Mucosa of descending colon (tissue), 3 donors: ENCODE data around the gene RETREG2. TPM values are rescaled to one million over a fixed set of nuclear protein-coding genes. Genes with fewer than 3 reads are reported as not detected.
A peak's percentile ranks its signal among the peaks of the same experiment; 100 is the strongest.

Experiments used
- ATAC-seq: fragments of 200-7000 bp; cut with Tn5 transposase; one replicate; pipeline ENCODE4 v1.9.1; 2020; ENCODE audit warnings: mild to moderate bottlenecking, moderate library complexity
- DNase-seq, 3 donors: peaks; one replicate each; pipeline ENCODE4 v3.0.0-alpha.2; 2020
- H3K36me3 ChIP-seq: fragments of 200-600 bp; one replicate; pipeline ENCODE4 v1.8.0; 2021; ENCODE audit warnings: low read depth, mild to moderate bottlenecking
- H3K4me1 ChIP-seq: fragments of 200-600 bp; one replicate; pipeline ENCODE4 v1.8.0; 2021; ENCODE audit warnings: low read depth, mild to moderate bottlenecking
- H3K4me3 ChIP-seq: fragments of 200-600 bp; one replicate; pipeline ENCODE4 v1.8.0; 2021; ENCODE audit warnings: mild to moderate bottlenecking
- H3K9me3 ChIP-seq: fragments of 200-600 bp; one replicate; pipeline ENCODE4 v1.8.0; 2021; ENCODE audit warnings: mild to moderate bottlenecking
- intact Hi-C, 2 donors: fragments of 100-400 bp; cut with DNase I in 1 of 2; cut with micrococcal nuclease in 1 of 2; formaldehyde crosslinking; loops; one replicate each; pipeline versions ENCODE4 v1.11.0 to v1.11.1; 2022; cut with DNase I, micrococcal nuclease
- total RNA-seq, 3 donors: library from RNA; stranded (reverse); fragmentation: NEBNext Ultra II Directional in 2 of 3; extraction: Animal tissue kit (Norgen Biotek cat#: 25700) in 2 of 3; gene quantifications; one replicate each; pipeline versions ENCODE4 v1.2.1 to v1.2.4, GENCODE V29; 2021 to 2023
- TF ChIP-seq, protein P1 (sequence below): fragments of 200-600 bp; IDR thresholded peaks from one replicate; pipeline ENCODE4 v1.8.0; 2022; ENCODE audit warnings: antibody characterized with exemption, mild to moderate bottlenecking
- donor health status: DM: no; HTN: no; CAD: no; lungs with moderate emphysema.
- donor health status: DM: no; HTN: no; CAD: no.
- donor health status: DM: no; HTN: yes; CAD: no.

The RETREG2 gene
- total RNA-seq, 3 donors from 2014 or later = 110 to 159 (median 110) TPM

DNA sequence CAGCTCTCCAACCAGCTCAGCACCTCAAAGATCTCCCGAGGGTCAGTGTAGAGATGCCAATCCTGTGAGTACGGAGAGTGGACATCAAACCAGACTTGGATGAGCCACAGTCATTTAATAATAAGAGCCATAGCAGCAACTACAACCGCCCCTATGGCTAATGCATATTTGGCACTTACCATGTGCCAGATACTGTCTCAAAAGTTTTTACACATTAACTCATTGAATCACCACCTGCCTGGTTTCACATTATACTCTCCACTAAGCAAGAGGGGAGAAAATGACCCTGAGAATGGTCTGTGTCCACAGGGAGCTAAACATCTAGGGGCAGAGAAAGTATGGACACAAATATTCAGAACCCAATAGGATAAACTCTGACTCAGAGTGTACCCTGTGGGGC, 3.9 kb upstream of the RETREG2 start:
- DNase-seq (no peak), ATAC-seq (no peak)
- Histone ChIP-seq H3K36me3 (no peaks in the 10 kb centered on the region), H3K4me3 (no peak overlapping the region), H3K4me1 (peaks cover 28% of the 10 kb centered on the region), H3K9me3 (no peaks in the 10 kb centered on the region)
- intact Hi-C loops = no loop called here
- TF ChIP-seq, protein P1, sequence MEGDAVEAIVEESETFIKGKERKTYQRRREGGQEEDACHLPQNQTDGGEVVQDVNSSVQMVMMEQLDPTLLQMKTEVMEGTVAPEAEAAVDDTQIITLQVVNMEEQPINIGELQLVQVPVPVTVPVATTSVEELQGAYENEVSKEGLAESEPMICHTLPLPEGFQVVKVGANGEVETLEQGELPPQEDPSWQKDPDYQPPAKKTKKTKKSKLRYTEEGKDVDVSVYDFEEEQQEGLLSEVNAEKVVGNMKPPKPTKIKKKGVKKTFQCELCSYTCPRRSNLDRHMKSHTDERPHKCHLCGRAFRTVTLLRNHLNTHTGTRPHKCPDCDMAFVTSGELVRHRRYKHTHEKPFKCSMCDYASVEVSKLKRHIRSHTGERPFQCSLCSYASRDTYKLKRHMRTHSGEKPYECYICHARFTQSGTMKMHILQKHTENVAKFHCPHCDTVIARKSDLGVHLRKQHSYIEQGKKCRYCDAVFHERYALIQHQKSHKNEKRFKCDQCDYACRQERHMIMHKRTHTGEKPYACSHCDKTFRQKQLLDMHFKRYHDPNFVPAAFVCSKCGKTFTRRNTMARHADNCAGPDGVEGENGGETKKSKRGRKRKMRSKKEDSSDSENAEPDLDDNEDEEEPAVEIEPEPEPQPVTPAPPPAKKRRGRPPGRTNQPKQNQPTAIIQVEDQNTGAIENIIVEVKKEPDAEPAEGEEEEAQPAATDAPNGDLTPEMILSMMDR = no peak

DNA sequence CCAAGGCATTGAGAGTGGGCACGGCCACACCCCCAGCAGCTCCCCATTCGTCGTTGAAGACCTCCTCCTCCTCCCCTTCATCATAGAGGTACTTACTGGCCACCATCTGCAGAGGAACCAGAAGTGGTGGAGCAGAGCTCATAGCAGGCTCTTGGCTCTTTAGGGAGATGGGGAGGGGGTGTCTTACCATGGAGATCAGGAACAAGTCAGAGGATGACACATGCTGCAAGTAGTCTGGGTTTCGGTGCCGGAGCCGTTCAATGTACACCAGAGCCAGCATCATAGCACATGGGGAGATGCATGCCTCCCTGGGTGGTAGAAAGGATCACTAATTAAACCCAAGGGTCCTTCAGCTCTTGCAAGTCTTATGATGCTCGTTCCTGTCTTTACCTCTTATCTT, 3.3 kb upstream of the RETREG2 start:
- Histone ChIP-seq H3K36me3 (no peaks in the 10 kb centered on the region), H3K4me3 (no peak overlapping the region), H3K4me1 (peaks cover 34% of the 10 kb centered on the region), H3K9me3 (no peaks in the 10 kb centered on the region)
- intact Hi-C loops = no loop called here
- no peak for DNase-seq
- ATAC-seq = no peak
- TF ChIP-seq, protein P1 = no peak

DNA sequence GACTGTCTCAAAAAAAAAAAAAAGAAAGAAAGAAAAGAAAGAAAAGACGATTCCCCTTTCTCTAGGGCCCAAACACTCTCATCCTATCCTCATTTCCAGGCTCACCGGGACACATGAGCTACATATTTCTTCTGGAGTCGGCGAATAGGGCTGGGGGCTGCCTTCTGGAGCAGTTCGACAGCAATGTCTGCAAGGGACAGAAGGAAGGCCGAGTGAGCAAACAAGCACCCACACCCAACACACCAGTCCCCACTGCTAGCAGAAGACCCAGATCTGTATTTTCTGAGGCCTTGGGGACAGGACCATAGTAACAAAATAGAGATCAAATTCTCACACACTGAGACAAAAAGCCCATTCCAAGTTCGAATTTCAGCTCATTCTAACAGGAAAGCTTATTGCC, 2.6 kb upstream of the RETREG2 start:
- intact Hi-C loops = no loop called here

DNA sequence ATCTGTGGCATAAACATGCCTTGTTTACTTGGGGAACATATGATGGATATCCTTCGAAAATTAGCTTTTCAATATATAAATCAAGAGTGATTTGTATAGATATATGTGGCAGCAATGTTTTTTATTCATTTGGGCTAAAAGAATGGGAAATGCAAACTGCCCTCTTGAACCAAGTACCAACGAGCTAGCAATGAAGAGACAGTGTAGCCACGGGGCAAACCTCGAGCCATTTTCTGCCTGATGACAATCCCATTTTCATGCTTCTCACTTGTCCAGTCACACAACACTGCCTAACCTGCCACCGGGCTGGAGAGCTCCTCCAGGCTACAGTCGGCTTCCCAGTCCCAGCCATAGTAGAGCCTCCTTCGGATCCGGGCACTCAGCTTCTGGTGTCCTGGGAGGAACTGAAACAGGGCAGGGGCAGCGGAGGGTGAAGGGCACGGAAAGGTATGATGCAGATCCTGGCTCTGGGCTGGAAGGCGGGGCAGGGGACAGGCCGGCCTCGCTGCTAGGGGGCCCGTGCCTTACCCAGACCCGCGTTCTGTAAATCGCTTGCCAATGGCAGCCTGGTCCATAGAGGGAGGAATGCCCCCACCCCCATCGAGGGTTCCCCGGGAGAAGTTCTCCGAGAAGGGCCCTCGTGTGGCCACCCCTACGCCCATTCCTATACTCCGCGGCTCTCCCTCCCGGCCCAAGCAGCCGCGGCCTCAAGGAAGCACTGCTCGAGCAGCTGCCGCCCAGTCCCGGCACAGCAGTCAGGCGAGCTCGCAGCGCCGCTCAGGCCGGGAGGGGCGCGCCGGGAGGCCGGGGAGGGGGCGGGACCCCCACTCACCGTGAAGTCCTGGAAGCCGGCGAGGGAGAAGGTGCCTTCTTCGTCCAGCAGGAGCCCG, 1.9 kb upstream of the RETREG2 start:
- TF ChIP-seq, protein P1 = no peak

More for the DNA sequence above, 2.6 kb upstream of the RETREG2 start:
- Histone ChIP-seq H3K36me3 (no peaks in the 10 kb centered on the region), H3K4me3 (no peak overlapping the region), H3K9me3 (no peaks in the 10 kb centered on the region), H3K4me1 (peaks cover 30% of the 10 kb centered on the region)
- DNase-seq = no peak
- no peak for ATAC-seq
- TF ChIP-seq, protein P1 = no peak

DNA sequence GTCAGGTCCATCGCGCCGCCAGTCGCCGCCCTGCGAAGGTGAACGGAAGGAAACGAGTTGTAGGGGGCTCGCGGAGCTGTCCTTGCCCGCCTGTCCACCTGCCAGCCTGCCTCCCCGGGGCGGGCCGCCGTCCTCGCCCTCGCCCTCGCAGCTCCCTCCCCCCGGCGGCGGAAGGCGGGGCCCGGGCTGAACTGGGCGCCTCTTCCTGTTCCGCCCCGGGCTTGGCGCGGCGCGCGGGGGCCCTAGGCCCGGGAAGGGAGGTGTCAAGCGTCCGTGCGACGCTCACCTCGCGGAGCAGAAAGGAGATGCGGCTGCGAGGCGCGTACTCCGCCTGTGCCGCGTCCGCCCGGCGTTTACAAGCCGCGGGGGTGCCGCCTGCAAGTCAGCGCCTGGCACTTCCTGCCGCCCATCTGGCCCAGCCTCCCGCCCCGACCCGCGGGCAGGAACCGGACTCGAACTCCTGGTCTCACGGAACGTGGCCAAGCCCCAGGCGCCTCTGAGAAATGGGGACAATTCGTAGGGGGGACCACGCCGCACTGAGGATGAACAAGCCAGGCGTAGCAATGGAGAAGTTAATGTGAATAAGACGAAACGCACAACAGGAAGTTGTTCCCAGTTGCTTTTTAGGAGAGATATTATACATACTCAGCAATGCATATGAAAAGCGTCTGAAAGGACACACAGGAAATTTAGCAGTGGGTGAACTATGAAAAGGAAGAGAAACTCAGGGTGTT, 1.1 kb upstream of the RETREG2 start, which contains the start of gene CNPPD1:
Gene CNPPD1 (minus strand): TSS at position 108 of the 734 bp plus-strand sequence. CDS start 97 bp downstream, at position 11.
- DNase-seq = peak; percentile 93 to 96 (median 95)
- Histone ChIP-seq H3K4me3 (peak within 1 kb of the TSS; percentile 91), H3K36me3 (peaks cover 4% of the 10 kb centered on the region), H3K9me3 (no peaks in the 10 kb centered on the region), H3K4me1 (peaks cover 27% of the 10 kb centered on the region)
- peak; percentile 89 for ATAC-seq
- TF ChIP-seq, protein P1 = no peak
- intact Hi-C loops = no loop called here

More for the DNA sequence above, 1.9 kb upstream of the RETREG2 start:
- ATAC-seq (peak; percentile 47), DNase-seq (peak; percentile 63 to 85 (median 75))
- Histone ChIP-seq H3K36me3 (peaks cover 4% of the 10 kb centered on the region), H3K9me3 (no peaks in the 10 kb centered on the region), H3K4me1 (peaks cover 24% of the 10 kb centered on the region), H3K4me3 (peak overlapping the region; percentile 91)
- intact Hi-C loops = no loop called here
